Endothelial cell of umbilical vein (primary cell): ENCODE results near the gene BLVRA. TPM values are rescaled to one million over a fixed set of nuclear protein-coding genes. Genes with fewer than 3 reads are reported as not detected.

ENCODE experiments used
- BruUV-seq: library from RNA; stranded (reverse); fragments of 400-500 nt; replicated peaks from 2 replicates; lab custom pipeline; 2021; lab: Mats Ljungman, UMichigan
- CTCF ChIA-PET: fragments of 300-600, 350-600 bp; sonication (Branson Sonifier 250); formaldehyde crosslinking; loops from one replicate; lab custom pipeline; 2021; ENCODE audit warnings: antibody characterized with exemption, inconsistent platforms; lab: Charles Lee
- POLR2A ChIA-PET: fragments of 300-600, 350-600 bp; sonication (Branson Sonifier 250); formaldehyde crosslinking; loops from one replicate; lab custom pipeline; 2021; ENCODE audit warnings: antibody characterized with exemption, inconsistent platforms; lab: Charles Lee
- DNase-seq: peaks from one replicate; pipeline ENCODE4 v3.0.0-alpha.2; 2011; ENCODE audit warnings: low read depth, low spot score
- FAIRE-seq: peaks from 2 replicates; lab custom pipeline; 2011; peaks lifted over from hg19 to GRCh38; lab: Jason Lieb, UNC
- H2AFZ ChIP-seq: 2 replicates; pipeline ENCODE4 v1.6.0; 2012; ENCODE audit warnings: low read depth, low read length, control low read depth, inconsistent platforms
- H3K27ac ChIP-seq: 2 replicates; pipeline ENCODE4 v1.5.1; 2011; ENCODE audit warnings: low read depth, mild to moderate bottlenecking, control low read depth, low read length, moderate library complexity; ENCODE audit not compliant: insufficient read depth
- H3K27me3 ChIP-seq, 2 experiments: 2 replicates each; pipeline versions ENCODE4 v1.6.0 to v1.6.1; 2011; ENCODE audit warnings: low read length in 2 of 2, mixed read lengths in 1 of 2; ENCODE audit not compliant: control insufficient read depth in 2 of 2, insufficient read depth in 2 of 2
- H3K36me3 ChIP-seq, 2 experiments: 2 replicates in 1 of 2; 3 replicates in 1 of 2; pipeline ENCODE4 v1.5.1; 2011; ENCODE audit warnings: low read length in 2 of 2, mild to moderate bottlenecking in 1 of 2, moderate library complexity in 1 of 2; ENCODE audit not compliant: control insufficient read depth in 2 of 2, insufficient read depth in 2 of 2; ENCODE audit errors: extremely low read depth in 1 of 2
- H3K4me1 ChIP-seq: 3 replicates; pipeline ENCODE4 v1.5.1; 2011; ENCODE audit warnings: mild to moderate bottlenecking, low read length; ENCODE audit not compliant: control insufficient read depth, insufficient read depth; ENCODE audit errors: extremely low read depth
- H3K4me2 ChIP-seq: 2 replicates; pipeline ENCODE4 v1.6.1; 2011; ENCODE audit warnings: low read length, control low read depth, mixed read lengths; ENCODE audit not compliant: insufficient read depth
- H3K4me3 ChIP-seq, 3 experiments: fragments of 200-600 bp in 1 of 3; sonication (generic), shearing (Covaris generic) in 1 of 3; replicated peaks in 1 of 3; 2 replicates each; pipeline ENCODE4 v1.5.1; 2011 to 2016; ENCODE audit warnings: control low read depth in 3 of 3, low read length in 3 of 3, mild to moderate bottlenecking in 2 of 3, inconsistent platforms in 1 of 3, low read depth in 1 of 3, moderate library complexity in 1 of 3; ENCODE audit not compliant: insufficient read depth in 1 of 3
- H3K79me2 ChIP-seq: 2 replicates; pipeline ENCODE4 v1.6.0; 2012; ENCODE audit warnings: low read length, inconsistent platforms; ENCODE audit not compliant: control insufficient read depth, insufficient read depth
- H3K9ac ChIP-seq: replicated peaks from 2 replicates; pipeline ENCODE3; 2011; ENCODE audit warnings: low read length, control low read depth; ENCODE audit not compliant: insufficient read depth; ENCODE audit errors: extremely low read depth
- H3K9me1 ChIP-seq: replicated peaks from 3 replicates; pipeline ENCODE4 v1.6.0; 2011; ENCODE audit warnings: mild to moderate bottlenecking, low read length; ENCODE audit not compliant: control insufficient read depth, insufficient read depth; ENCODE audit errors: extremely low read depth
- H3K9me3 ChIP-seq: replicated peaks from 2 replicates; pipeline ENCODE4 v1.5.1; 2012; ENCODE audit warnings: low read length, inconsistent platforms; ENCODE audit not compliant: control insufficient read depth, insufficient read depth
- H4K20me1 ChIP-seq: replicated peaks from 2 replicates; pipeline ENCODE3; 2011; ENCODE audit warnings: mild to moderate bottlenecking, low read length; ENCODE audit not compliant: control insufficient read depth, insufficient read depth; ENCODE audit errors: extremely low read depth
- CTCF ChIP-seq, 2 donors: IDR thresholded peaks; 1 replicate in 1 of 2; 2 replicates in 1 of 2; pipeline ENCODE4 v1.5.1; 2011; ENCODE audit warnings: low read length in 2 of 2, mild to moderate bottlenecking in 2 of 2, moderate library complexity in 2 of 2, control low read depth in 1 of 2, inconsistent platforms in 1 of 2, low read depth in 1 of 2; ENCODE audit not compliant: insufficient read depth in 1 of 2; ENCODE audit errors: extremely low read depth in 1 of 2
- EZH2 ChIP-seq: IDR thresholded peaks from 2 replicates; pipeline ENCODE4 v1.6.1; 2012; ENCODE audit warnings: borderline replicate concordance, low read depth, mild to moderate bottlenecking, moderate library complexity, low read length, inconsistent platforms; ENCODE audit not compliant: severe bottlenecking
- FOS ChIP-seq: IDR thresholded peaks from 2 replicates; pipeline ENCODE4 v1.6.1; 2011; ENCODE audit warnings: mild to moderate bottlenecking, low read length, moderate library complexity, borderline replicate concordance; ENCODE audit not compliant: insufficient read depth
- GATA2 ChIP-seq: IDR thresholded peaks from 2 replicates; pipeline ENCODE4 v1.7.0; 2011; ENCODE audit warnings: low read depth, mild to moderate bottlenecking, moderate library complexity, mixed read lengths, low read length; ENCODE audit not compliant: insufficient read length, insufficient read depth
- JUN ChIP-seq: IDR thresholded peaks from 2 replicates; pipeline ENCODE4 v1.6.1; 2011; ENCODE audit warnings: borderline replicate concordance, low read depth; ENCODE audit not compliant: insufficient read length, insufficient read depth
- MAX ChIP-seq: IDR thresholded peaks from 2 replicates; pipeline ENCODE4 v1.6.1; 2011; ENCODE audit not compliant: insufficient read depth, insufficient read length
- MYC ChIP-seq: IDR thresholded peaks from one replicate; pipeline ENCODE4 v1.6.1; 2011; ENCODE audit warnings: mild to moderate bottlenecking, low read depth, low read length
- POLR2A ChIP-seq: IDR thresholded peaks from 2 replicates; pipeline ENCODE4 v1.6.1; 2012; ENCODE audit warnings: low read depth, mild to moderate bottlenecking, control low read depth, low read length
- POLR2AphosphoS5 ChIP-seq: IDR thresholded peaks from 2 replicates; pipeline ENCODE4 v1.6.1; 2012; ENCODE audit warnings: low read depth, mild to moderate bottlenecking, control low read depth, low read length, moderate library complexity; ENCODE audit not compliant: insufficient read depth
- dilution Hi-C: fragments of 300-500 bp; cut with MboI; formaldehyde crosslinking; loops from one replicate; pipeline ENCODE4 v1.15.0; 2019; ENCODE audit warnings: low sequenced_read_pairs; ENCODE audit not compliant: extremely low pct_ligation_motif_present
- intact Hi-C: fragments of 100-400 bp; cut with micrococcal nuclease; formaldehyde crosslinking; loops from one replicate; pipeline ENCODE4 v1.10.0; 2022
- polyA plus RNA-seq, 4 experiments: library from polyadenylated mRNA; depleted of rRNA in 3 of 4; stranded (reverse) in 3 of 4; unstranded in 1 of 4; fragments of >200 nt; gene quantifications; 2 replicates each; pipeline versions ENCODE4 v1.2.1 to v1.2.3, GENCODE V29; 2011 to 2012; ENCODE audit warnings: missing spikeins in 1 of 4
- total RNA-seq: library from RNA; stranded (reverse); gene quantifications from 2 replicates; pipeline ENCODE4 v1.2.3, GENCODE V29; 2021

The BLVRA gene
- total and polyA plus RNA-seq, 2 donors (not counting 3 experiments of a cell fraction or from before 2014, with no cell fraction given) = 24.0 to 34.5 TPM

DNA sequence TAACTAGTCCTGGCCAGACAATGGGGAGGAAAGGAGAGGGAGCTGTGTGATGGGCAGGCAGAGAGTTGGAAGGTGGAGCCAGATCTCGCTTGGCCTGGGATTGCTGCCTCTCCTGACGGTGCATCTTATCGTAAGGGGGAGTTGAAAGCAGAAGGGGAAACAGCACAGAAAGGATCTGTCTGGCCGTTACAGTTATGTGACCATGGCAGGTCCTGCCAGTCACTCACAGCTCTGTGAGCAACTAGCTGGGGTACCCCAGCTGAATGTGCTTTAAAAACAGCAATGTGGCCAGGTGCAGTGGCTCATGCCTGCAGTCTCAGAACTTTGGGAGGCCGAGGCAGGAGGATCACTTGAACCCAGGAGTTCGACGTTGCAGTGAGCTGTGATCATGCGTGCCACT, 8.1 kb downstream of the BLVRA start:
- POLR2A ChIA-PET = no interaction called here
- CTCF ChIA-PET = no interaction called here
- DNase-seq = no peak
- no peaks in the 10 kb centered on the region for H3K9me3 ChIP-seq
- BruUV-seq = no TSS peak
- no peak overlapping the region for H3K9ac ChIP-seq
- no peak overlapping the region for H2AFZ ChIP-seq
- no peaks in the 10 kb centered on the region for H4K20me1 ChIP-seq
- no peak overlapping the region for H3K4me2 ChIP-seq
- TF ChIP-seq CTCF (IDR thresholded peaks at IDR 0.05; ENCODE audit: extremely low read depth in 1 of 2, insufficient read depth in 1 of 2, low read depth in 1 of 2, low read length in 2 of 2) = no peak
- no peak for TF ChIP-seq POLR2A
- TF ChIP-seq POLR2AphosphoS5 = no peak
- no peak for TF ChIP-seq MYC
- TF ChIP-seq MAX = no peak
- TF ChIP-seq FOS = no peak
- no peak for TF ChIP-seq GATA2
- TF ChIP-seq JUN = no peak
- no peak for TF ChIP-seq EZH2
- H3K4me1 ChIP-seq = no peaks in the 10 kb centered on the region
- peaks cover 0 to 2% of the 10 kb centered on the region in 2 experiments for H3K36me3 ChIP-seq
- no peak overlapping the region for H3K27ac ChIP-seq
- no peak overlapping the region for H3K4me3 ChIP-seq
- FAIRE-seq = no peak
- intact Hi-C loops = no loop called here
- no peaks in the 10 kb centered on the region for H3K9me1 ChIP-seq
- H3K27me3 ChIP-seq = no peaks in the 10 kb centered on the region
- dilution Hi-C loops = no loop called here
- H3K79me2 ChIP-seq = no peaks in the 10 kb centered on the region
